Endothelial cell (in vitro differentiated cells): ENCODE measurements around the gene SOX13. TPM values are rescaled to one million over a fixed set of nuclear protein-coding genes. Genes with fewer than 3 reads are reported as not detected.

ENCODE experiments used
- DNase-seq: peaks from one replicate; pipeline ENCODE4 v3.0.0; 2021; ENCODE audit warnings: low spot score
- H3K27ac Mint-ChIP-seq: one replicate; pipeline ENCODE4 v1.8.0; 2021; ENCODE audit warnings: mixed read lengths, inconsistent platforms; ENCODE audit not compliant: unreplicated experiment
- H3K27me3 Mint-ChIP-seq: one replicate; pipeline ENCODE4 v1.8.0; 2021; ENCODE audit warnings: mild to moderate bottlenecking, moderate library complexity, mixed read lengths, inconsistent platforms; ENCODE audit not compliant: unreplicated experiment
- H3K36me3 Mint-ChIP-seq: one replicate; pipeline ENCODE4 v1.8.0; 2021; ENCODE audit warnings: mild to moderate bottlenecking, low read depth, mixed read lengths, inconsistent platforms; ENCODE audit not compliant: unreplicated experiment
- H3K4me1 Mint-ChIP-seq: one replicate; pipeline ENCODE4 v1.8.0; 2021; ENCODE audit warnings: mild to moderate bottlenecking, mixed read lengths, inconsistent platforms; ENCODE audit not compliant: unreplicated experiment
- H3K4me3 Mint-ChIP-seq: one replicate; pipeline ENCODE4 v1.8.0; 2021; ENCODE audit warnings: mild to moderate bottlenecking, mixed read lengths, inconsistent platforms; ENCODE audit not compliant: unreplicated experiment
- H3K9me3 Mint-ChIP-seq: one replicate; pipeline ENCODE4 v1.8.0; 2021; ENCODE audit warnings: mixed read lengths, inconsistent platforms; ENCODE audit not compliant: unreplicated experiment
- total RNA-seq: library from RNA; stranded (reverse); fragmentation: NEBNext Ultra II Directional; extraction: Animal tissue kit (Norgen Biotek cat#: 25700); gene quantifications from one replicate; pipeline ENCODE4 v1.2.1, GENCODE V29; 2021; ENCODE audit not compliant: unreplicated experiment
- TF ChIP-seq, protein P1 (sequence below): fragments of 200-600 bp; sonication (generic); IDR thresholded peaks from one replicate; pipeline ENCODE4 v1.5.0; 2021; ENCODE audit warnings: antibody characterized with exemption; ENCODE audit not compliant: unreplicated experiment

The SOX13 gene
- total RNA-seq, 1 donor from 2014 or later = 107 TPM

DNA sequence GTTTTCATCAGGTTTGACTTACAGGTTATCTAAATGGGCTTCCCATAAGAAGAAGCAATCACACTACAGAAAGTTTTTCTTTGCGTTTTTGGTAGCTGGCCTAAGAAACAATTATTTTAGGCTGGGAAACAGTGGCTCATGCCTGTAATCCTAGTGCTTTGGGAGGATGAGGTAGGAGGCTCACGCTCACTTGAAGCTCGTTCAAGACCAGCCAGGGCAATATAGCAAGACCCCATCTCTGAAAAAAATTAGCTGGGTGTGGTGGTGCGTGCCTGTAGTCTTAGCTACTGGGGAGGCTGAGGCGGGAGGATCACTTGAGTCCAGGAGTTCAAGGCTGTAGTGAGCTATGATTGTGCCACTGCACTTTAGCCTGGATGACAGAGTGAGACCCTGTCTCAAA is 94.8 kb downstream of the SOX13 start:
- Mint-ChIP-seq H3K27ac (no peak overlapping the region), H3K4me3 (no peak overlapping the region), H3K27me3 (no peaks in the 10 kb centered on the region), H3K36me3 (no peaks in the 10 kb centered on the region), H3K9me3 (peaks cover 7% of the 10 kb centered on the region), H3K4me1 (peaks cover 8% of the 10 kb centered on the region)
- TF ChIP-seq, protein P1, sequence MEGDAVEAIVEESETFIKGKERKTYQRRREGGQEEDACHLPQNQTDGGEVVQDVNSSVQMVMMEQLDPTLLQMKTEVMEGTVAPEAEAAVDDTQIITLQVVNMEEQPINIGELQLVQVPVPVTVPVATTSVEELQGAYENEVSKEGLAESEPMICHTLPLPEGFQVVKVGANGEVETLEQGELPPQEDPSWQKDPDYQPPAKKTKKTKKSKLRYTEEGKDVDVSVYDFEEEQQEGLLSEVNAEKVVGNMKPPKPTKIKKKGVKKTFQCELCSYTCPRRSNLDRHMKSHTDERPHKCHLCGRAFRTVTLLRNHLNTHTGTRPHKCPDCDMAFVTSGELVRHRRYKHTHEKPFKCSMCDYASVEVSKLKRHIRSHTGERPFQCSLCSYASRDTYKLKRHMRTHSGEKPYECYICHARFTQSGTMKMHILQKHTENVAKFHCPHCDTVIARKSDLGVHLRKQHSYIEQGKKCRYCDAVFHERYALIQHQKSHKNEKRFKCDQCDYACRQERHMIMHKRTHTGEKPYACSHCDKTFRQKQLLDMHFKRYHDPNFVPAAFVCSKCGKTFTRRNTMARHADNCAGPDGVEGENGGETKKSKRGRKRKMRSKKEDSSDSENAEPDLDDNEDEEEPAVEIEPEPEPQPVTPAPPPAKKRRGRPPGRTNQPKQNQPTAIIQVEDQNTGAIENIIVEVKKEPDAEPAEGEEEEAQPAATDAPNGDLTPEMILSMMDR = no peak
- no peak for DNase-seq

DNA sequence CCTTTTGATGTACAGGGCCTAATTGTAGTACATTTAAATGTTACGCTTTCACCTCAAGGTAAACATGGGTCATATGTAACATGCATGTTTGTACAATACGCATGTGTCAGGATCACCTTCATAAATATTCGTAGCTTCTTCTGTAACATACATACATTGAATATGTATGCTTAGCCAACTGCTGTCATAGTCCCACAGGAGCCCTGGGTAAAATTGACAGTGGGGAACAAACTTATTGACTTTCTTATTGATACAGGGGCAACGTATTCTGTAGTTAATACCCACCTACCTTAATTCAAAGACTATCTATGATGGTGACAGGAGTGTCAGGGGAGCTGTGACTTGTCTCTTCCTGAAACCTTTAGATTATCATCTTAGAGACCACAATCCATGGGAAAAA is 96.9 kb downstream of the SOX13 start:
- Mint-ChIP-seq H3K4me1 (no peaks in the 10 kb centered on the region), H3K4me3 (no peak overlapping the region), H3K27me3 (no peaks in the 10 kb centered on the region), H3K27ac (no peak overlapping the region), H3K9me3 (peaks cover 7% of the 10 kb centered on the region), H3K36me3 (no peaks in the 10 kb centered on the region)
- no peak for DNase-seq
- TF ChIP-seq, protein P1 = no peak

DNA sequence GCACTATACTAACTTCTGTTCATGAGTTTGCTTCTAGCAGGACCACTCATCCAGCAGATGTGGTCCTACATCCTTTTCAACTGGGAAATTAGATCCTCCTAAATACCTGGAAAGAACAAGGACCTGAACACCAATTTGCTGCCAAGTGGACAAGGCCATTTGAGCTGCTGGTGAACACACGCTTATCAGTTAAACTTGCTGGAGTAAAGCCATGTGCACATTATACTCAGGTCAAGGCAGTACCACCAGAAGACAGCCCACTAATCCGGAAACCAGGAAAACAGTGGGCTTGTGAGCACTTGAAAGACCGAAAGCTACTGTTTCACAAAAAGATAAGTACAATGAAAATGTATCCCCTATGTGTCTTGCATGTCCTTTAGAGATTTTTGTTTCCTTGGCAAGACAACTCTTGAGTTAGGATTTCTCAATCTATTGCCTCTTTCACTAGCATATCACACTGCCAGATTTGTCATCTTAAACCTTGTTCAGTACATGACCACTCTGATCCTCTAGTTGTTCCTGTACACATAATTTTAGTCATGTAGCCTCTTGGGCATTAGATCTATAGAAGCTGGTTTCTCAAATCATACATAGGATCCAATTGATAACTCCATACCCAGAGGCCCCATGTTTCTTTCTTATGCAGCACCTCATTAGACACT is 97.7 kb downstream of the SOX13 start:
- no peaks in the 10 kb centered on the region for H3K4me1 Mint-ChIP-seq

DNA sequence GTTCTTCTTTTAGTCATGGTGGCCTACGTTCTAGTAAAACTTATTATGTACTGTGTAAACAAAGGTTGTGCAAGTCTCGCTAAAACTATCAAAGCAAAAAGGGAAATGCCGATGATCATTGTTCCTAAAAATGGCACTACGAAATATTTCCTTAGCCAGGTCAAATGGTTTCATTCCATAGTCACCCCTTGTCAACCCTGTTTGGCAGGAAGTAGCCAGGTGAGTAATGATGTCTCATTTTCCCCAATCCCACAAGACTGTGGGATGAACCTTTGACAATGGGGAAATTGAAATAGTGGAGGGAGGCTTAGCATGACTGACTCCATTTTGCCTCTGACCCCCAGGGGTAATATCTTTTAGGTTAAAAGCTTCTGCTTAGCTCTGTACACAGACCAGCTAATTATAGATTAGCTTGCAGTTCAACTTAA is 98.8 kb downstream of the SOX13 start:
- Mint-ChIP-seq H3K36me3 (no peaks in the 10 kb centered on the region), H3K27me3 (no peaks in the 10 kb centered on the region), H3K9me3 (peaks cover 7% of the 10 kb centered on the region), H3K4me1 (no peaks in the 10 kb centered on the region), H3K4me3 (no peak overlapping the region), H3K27ac (no peak overlapping the region)
- TF ChIP-seq, protein P1 = no peak
- no peak for DNase-seq

More for the DNA sequence above, 97.7 kb downstream of the SOX13 start:
- H3K36me3 Mint-ChIP-seq = no peaks in the 10 kb centered on the region
- no peak overlapping the region for H3K4me3 Mint-ChIP-seq
- no peaks in the 10 kb centered on the region for H3K27me3 Mint-ChIP-seq
- no peak overlapping the region for H3K27ac Mint-ChIP-seq
- H3K9me3 Mint-ChIP-seq = peaks cover 7% of the 10 kb centered on the region
- TF ChIP-seq, protein P1 = no peak
- no peak for DNase-seq

DNA sequence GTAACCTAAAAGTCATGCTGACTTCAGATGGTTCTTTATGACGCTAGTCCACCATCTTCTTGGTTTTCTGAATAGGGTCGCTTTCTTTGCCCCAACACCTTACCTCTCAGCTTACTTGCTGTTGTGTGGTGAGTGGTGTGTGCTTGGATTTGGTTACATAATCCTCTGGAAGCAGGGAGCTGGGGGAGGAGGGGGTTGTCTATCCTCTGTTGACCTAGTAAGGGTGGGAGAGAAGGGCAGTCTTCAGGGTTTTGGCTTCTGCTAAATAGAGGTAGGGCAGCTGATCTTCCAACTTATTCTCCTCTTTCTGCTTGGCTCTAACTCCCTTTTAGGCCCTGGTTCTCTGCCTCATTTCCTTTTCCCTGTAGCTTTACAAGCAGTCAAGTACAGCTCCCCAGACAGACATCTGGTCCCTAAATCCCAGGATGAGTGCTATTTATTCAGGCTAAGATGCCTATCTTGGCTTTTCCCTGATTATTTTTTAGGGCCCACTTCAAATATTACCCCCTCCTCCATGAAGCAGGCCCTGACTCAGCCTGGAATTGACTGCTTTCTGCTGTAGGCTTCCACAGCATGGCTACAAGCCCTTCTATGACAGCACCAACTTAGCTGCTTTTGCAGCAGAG is 99.6 kb downstream of the SOX13 start:
- H3K27ac Mint-ChIP-seq = no peak overlapping the region
- DNase-seq = no peak
- peaks cover 7% of the 10 kb centered on the region for H3K9me3 Mint-ChIP-seq
- TF ChIP-seq, protein P1 = no peak
- H3K27me3 Mint-ChIP-seq = no peaks in the 10 kb centered on the region
- H3K4me3 Mint-ChIP-seq = no peak overlapping the region
- no peaks in the 10 kb centered on the region for H3K4me1 Mint-ChIP-seq
- H3K36me3 Mint-ChIP-seq = no peaks in the 10 kb centered on the region
